Sigmoid colon (tissue), 7 donors: ENCODE measurements around the gene MAP3K14. TPM values are rescaled to one million over a fixed set of nuclear protein-coding genes. Genes with fewer than 3 reads are reported as not detected.

Experiments used
- DNase-seq: peaks from one replicate; pipeline ENCODE4 v3.0.0-alpha.2; 2019
- H3K27ac ChIP-seq, 4 donors: fragments of 200-600 bp; sonication (generic); one replicate each; pipeline ENCODE4 v1.5.1; 2016 to 2019; ENCODE audit warnings: mild to moderate bottlenecking in 1 of 4
- H3K27me3 ChIP-seq, 3 donors: fragments of 200-600 bp; sonication (generic); one replicate each; pipeline ENCODE4 v1.5.1; 2019; ENCODE audit warnings: mild to moderate bottlenecking in 1 of 3
- H3K36me3 ChIP-seq, 4 donors: fragments of 200-600 bp; sonication (generic); one replicate each; pipeline ENCODE4 v1.5.1; 2016 to 2019
- H3K4me1 ChIP-seq, 4 donors: fragments of 200-600 bp; sonication (generic); one replicate each; pipeline ENCODE4 v1.5.1; 2017 to 2019
- H3K4me3 ChIP-seq, 4 donors: fragments of 200-600 bp; sonication (generic); one replicate each; pipeline ENCODE4 v1.5.1; 2017 to 2019; ENCODE audit warnings: mild to moderate bottlenecking in 2 of 4, moderate library complexity in 1 of 4
- H3K9me3 ChIP-seq, 4 donors: fragments of 200-600 bp in 3 of 4; sonication (generic) in 3 of 4; one replicate each; pipeline versions ENCODE4 v1.5.1 to v1.6.1; 2013 to 2019
- CTCF ChIP-seq, 4 experiments: fragments of 450-650 bp in 3 of 4; fragments of 200-600 bp in 1 of 4; IDR thresholded peaks; one replicate each; pipeline ENCODE4 v1.5.1; 2016 to 2019; ENCODE audit warnings: antibody characterized with exemption in 4 of 4, mild to moderate bottlenecking in 3 of 4, moderate library complexity in 2 of 4
- EP300 ChIP-seq, 4 donors: sonication (generic); formaldehyde crosslinking; IDR thresholded peaks; one replicate each; pipeline ENCODE4 v1.6.1; 2017; ENCODE audit warnings: antibody characterized with exemption in 4 of 4
- POLR2A ChIP-seq, 2 donors: fragments of 450-650 bp; IDR thresholded peaks; one replicate each; pipeline ENCODE4 v1.6.1; 2016; ENCODE audit warnings: antibody characterized with exemption in 2 of 2, mild to moderate bottlenecking in 2 of 2, moderate library complexity in 2 of 2
- POLR2AphosphoS5 ChIP-seq, 4 donors: sonication (generic); formaldehyde crosslinking; IDR thresholded peaks; one replicate each; pipeline ENCODE4 v1.6.1; 2017; ENCODE audit warnings: antibody characterized with exemption in 4 of 4
- WGBS, 2 donors: extraction: QIAGEN DNeasy Blood & Tissue Kit; methylation state at CpG; one replicate each; pipeline ENCODE4 v1.1.7; 2013; 5-methylcytosine and 5-hydroxymethylcytosine counted together
- intact Hi-C: fragments of 100-400 bp; cut with DNase I; formaldehyde crosslinking; loops from one replicate; pipeline ENCODE4 v1.15.1; 2023
- polyA plus RNA-seq, 3 donors: library from polyadenylated mRNA; stranded (reverse); fragments of 200-250 nt; gene quantifications; one replicate each; pipeline ENCODE4 v1.2.3, GENCODE V29; 2013
- total RNA-seq, 4 donors: library from RNA; depleted of rRNA; stranded (reverse); fragments of >200 nt; gene quantifications; one replicate each; pipeline ENCODE4 v1.1.0, GENCODE V29; 2016
- donor health status: healthy with polysubstance abuse.
- donor health status: Bipolar disorder and iron deficiency.
- donor health status: healthy.

The MAP3K14 gene
- total and polyA plus RNA-seq, 7 donors: 7.2 to 28.5 (median 11.1) TPM

DNA sequence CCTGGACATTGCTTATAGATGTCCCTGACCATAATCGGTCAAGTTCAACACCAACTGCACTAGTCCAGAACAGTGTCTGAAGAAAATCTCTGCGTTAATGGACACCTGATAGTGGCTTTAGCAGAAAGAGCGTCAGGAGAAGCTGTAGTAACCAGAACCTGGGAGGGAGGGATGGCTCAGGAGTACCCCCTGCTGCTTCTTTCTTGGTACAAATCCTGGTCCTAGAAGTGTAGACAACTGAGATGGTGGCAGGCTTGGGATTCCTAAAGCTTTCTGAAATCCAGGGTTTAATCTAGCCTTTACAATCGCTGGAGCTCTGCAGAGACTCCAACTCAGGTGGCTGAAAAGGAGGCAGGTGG lies 5.4 kb downstream of the MAP3K14 start:
- Histone ChIP-seq H3K9me3 (no peaks in the 10 kb centered on the region), H3K4me1 (peaks cover 0 to 99% (median 86%) of the 10 kb centered on the region in 4 donors), H3K4me3 (peak overlapping the region in 1 of 4 donors; percentile 33), H3K36me3 (peaks cover 0 to 10% (median 4%) of the 10 kb centered on the region in 4 donors), H3K27ac (peak overlapping the region; percentile 95 to 98 (median 97)), H3K27me3 (no peaks in the 10 kb centered on the region)
- intact Hi-C loops: no loop called here
- DNase-seq: no peak
- TF ChIP-seq EP300 (IDR thresholded peaks at IDR 0.05): no peak
- TF ChIP-seq POLR2A (IDR thresholded peaks at IDR 0.05): no peak
- no peak for TF ChIP-seq CTCF (IDR thresholded peaks at IDR 0.05)
- no peak for TF ChIP-seq POLR2AphosphoS5 (IDR thresholded peaks at IDR 0.05)
- 38 to 68% methylated on average over 4 of the region's 4 CpGs for WGBS, 2 donors

DNA sequence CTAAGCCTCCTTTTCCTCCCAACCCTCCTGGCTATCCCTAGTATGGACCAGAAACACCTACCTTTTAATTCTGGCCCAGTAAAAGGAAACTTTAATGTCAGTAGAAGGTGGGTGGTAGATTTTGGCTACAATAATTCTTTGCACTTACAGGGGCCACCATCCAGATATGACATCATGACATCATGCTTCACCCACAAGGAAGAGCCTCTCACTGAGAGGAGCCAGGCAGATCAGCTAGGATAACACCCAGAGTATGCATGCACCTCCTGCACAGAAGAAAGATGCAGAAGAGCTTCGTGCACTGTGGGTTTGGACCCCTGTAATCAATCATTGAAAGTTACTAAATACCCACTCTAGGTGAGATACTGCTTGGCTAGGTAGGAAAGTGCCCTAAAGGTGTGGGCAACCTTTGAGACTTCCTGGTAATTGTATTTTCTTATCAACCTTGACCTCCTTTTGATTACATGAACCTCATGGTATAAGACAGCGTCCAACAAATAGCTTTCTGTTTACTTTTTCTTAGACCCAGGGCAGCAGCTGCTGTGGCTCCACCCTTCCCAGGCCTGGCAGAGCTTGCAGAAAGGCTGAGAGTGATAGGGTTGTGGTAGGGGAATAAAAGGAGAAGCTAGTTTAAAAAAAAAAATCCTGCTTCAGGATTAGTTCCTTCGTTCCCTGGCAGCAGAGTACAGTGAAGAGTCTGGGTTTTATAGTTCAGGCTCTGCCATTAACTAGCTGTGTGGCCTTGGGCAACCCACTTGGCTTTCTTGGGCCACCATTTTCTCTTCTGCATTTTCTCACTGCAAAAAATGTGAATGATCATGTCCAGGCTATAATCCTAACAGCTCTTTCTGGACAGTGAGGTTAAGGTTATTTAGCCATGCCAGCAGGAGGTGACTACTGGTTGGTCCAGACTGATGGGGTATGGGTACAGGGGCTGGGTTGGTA lies 6.2 kb downstream of the MAP3K14 start:
- Histone ChIP-seq H3K27ac (peak overlapping the region; percentile 95 to 98 (median 97)), H3K27me3 (no peaks in the 10 kb centered on the region), H3K4me3 (no peak overlapping the region), H3K36me3 (peaks cover 0 to 10% (median 4%) of the 10 kb centered on the region in 4 donors), H3K4me1 (peaks cover 0 to 99% (median 92%) of the 10 kb centered on the region in 4 donors), H3K9me3 (no peaks in the 10 kb centered on the region)
- TF ChIP-seq POLR2AphosphoS5 (IDR thresholded peaks at IDR 0.05) (no peak), POLR2A (IDR thresholded peaks at IDR 0.05) (no peak), EP300 (IDR thresholded peaks at IDR 0.05) (no peak), CTCF (IDR thresholded peaks at IDR 0.05) (no peak)
- DNase-seq: no peak
- WGBS, 2 donors: 3 to 24% methylated on average over 3 of the region's 3 CpGs
- intact Hi-C loops: no loop called here

GRCh38 chr17:45309400-45309799 lies 7.4 kb downstream of the MAP3K14 start:
- 28 to 78% methylated on average over 4 of the region's 4 CpGs for WGBS, 2 donors
- no peak for TF ChIP-seq EP300 (IDR thresholded peaks at IDR 0.05)
- no peak for TF ChIP-seq POLR2A (IDR thresholded peaks at IDR 0.05)
- TF ChIP-seq POLR2AphosphoS5 (IDR thresholded peaks at IDR 0.05): no peak
- no peak for TF ChIP-seq CTCF (IDR thresholded peaks at IDR 0.05)
- Histone ChIP-seq H3K9me3 (no peaks in the 10 kb centered on the region), H3K27ac (peak overlapping the region; percentile 14 to 98 (median 97)), H3K4me1 (peaks cover 0 to 100% (median 97%) of the 10 kb centered on the region in 4 donors), H3K27me3 (no peaks in the 10 kb centered on the region), H3K36me3 (peaks cover 0 to 10% (median 4%) of the 10 kb centered on the region in 4 donors), H3K4me3 (no peak overlapping the region)
- intact Hi-C loops: no loop called here
- no peak for DNase-seq

DNA sequence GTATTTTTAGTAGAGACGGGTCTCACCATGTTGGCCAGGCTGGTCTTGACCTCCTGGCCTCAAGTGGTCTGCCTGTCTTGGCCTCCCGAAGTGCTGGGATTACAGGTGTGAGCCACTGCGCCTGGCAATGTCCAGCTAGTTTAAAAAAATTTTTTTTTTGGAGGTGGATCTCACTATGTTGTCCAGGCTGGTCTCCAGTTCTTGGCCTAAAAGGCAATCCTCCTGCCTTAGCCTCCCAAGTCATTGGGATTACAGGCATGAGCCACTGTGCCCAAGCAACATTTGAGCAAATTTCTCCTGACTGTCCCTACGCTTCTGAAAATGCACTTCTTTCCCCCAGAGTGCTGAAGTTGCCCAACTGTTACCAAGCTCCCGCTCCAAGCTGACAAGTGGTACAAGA lies 8.0 kb downstream of the MAP3K14 start:
- H3K4me1 ChIP-seq: peaks cover 0 to 99% (median 95%) of the 10 kb centered on the region in 4 donors
- no peak for DNase-seq
- intact Hi-C loops: no loop called here
- 96 to 97% methylated on average over 5 of the region's 5 CpGs for WGBS, 2 donors
- no peak overlapping the region for H3K4me3 ChIP-seq
- no peaks in the 10 kb centered on the region for H3K9me3 ChIP-seq
- H3K27me3 ChIP-seq: no peaks in the 10 kb centered on the region
- peaks cover 0 to 10% (median 4%) of the 10 kb centered on the region in 4 donors for H3K36me3 ChIP-seq
- peak overlapping the region; percentile 84 to 98 (median 97) for H3K27ac ChIP-seq
- TF ChIP-seq POLR2AphosphoS5 (IDR thresholded peaks at IDR 0.05): no peak

DNA sequence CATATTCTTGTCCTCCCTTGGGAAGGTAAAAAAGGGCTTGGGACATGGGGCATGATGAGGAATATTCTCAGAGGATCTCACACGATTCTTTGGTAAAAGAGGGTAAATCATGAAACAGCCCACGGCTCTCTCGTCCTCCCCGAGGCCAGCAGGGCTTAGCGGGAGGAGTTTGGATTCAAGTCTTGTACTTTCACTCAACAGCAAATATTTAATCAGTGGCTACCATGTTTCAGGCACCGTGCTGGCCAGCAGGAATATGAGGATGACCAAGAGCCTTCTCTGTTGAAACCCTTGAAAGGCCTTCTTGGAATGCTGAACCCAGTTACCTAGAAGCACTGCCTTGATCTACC lies 8.8 kb downstream of the MAP3K14 start:
- Histone ChIP-seq H3K4me3 (no peak overlapping the region), H3K36me3 (peaks cover 0 to 10% (median 4%) of the 10 kb centered on the region in 4 donors), H3K9me3 (no peaks in the 10 kb centered on the region), H3K4me1 (peaks cover 0 to 99% (median 94%) of the 10 kb centered on the region in 4 donors), H3K27me3 (no peaks in the 10 kb centered on the region), H3K27ac (peak overlapping the region; percentile 84 to 98 (median 97))
- no peak for DNase-seq
- intact Hi-C loops: no loop called here
- 38 to 70% methylated on average over 6 of the region's 6 CpGs for WGBS, 2 donors
- TF ChIP-seq POLR2AphosphoS5 (IDR thresholded peaks at IDR 0.05) (no peak), EP300 (IDR thresholded peaks at IDR 0.05) (no peak), CTCF (IDR thresholded peaks at IDR 0.05) (no peak), POLR2A (IDR thresholded peaks at IDR 0.05) (no peak)
